ENCODE measurements around the gene RBMS1. TPM values are rescaled to one million over a fixed set of nuclear protein-coding genes. Genes with fewer than 3 reads are reported as not detected.

The RBMS1 gene
- total RNA-seq, 1 donor from 2014 or later: 42.2 TPM

- H3K4me3 Mint-ChIP-seq (ENCODE audit: low read depth): no peak overlapping the region
- no peak for DNase-seq (ENCODE audit: low spot score)
- no peak overlapping the region for H3K27ac Mint-ChIP-seq
- intact Hi-C loops (cut with micrococcal nuclease): loop anchor here (10.0 kb wide), 1 partner anchor 661 kb away; no protein-coding TSS in a partner anchor
- no peaks in the 10 kb centered on the region for H3K4me1 Mint-ChIP-seq (ENCODE audit: low read depth)
- peaks cover 24% of the 10 kb centered on the region for H3K27me3 Mint-ChIP-seq (ENCODE audit: low read depth)
- H3K9me3 Mint-ChIP-seq: no peaks in the 10 kb centered on the region
- no peaks in the 10 kb centered on the region for H3K36me3 Mint-ChIP-seq (ENCODE audit: low read depth)
These were observed 239.3 kb downstream of the RBMS1 start for GRCh38 chr2:160254189-160254762.

- H3K27me3 Mint-ChIP-seq (ENCODE audit: low read depth): peaks cover 24% of the 10 kb centered on the region
- H3K9me3 Mint-ChIP-seq: no peaks in the 10 kb centered on the region
- no peak for DNase-seq (ENCODE audit: low spot score)
- H3K27ac Mint-ChIP-seq: no peak overlapping the region
- no peaks in the 10 kb centered on the region for H3K36me3 Mint-ChIP-seq (ENCODE audit: low read depth)
- no peaks in the 10 kb centered on the region for H3K4me1 Mint-ChIP-seq (ENCODE audit: low read depth)
- intact Hi-C loops (cut with micrococcal nuclease): loop anchor here (10.0 kb wide), 1 partner anchor 661 kb away; no protein-coding TSS in a partner anchor
- no peak overlapping the region for H3K4me3 Mint-ChIP-seq (ENCODE audit: low read depth)
These were observed 240.0 kb downstream of the RBMS1 start for GRCh38 chr2:160253440-160254188.

- Mint-ChIP-seq H3K36me3 (ENCODE audit: low read depth) (no peaks in the 10 kb centered on the region), H3K9me3 (no peaks in the 10 kb centered on the region), H3K4me1 (ENCODE audit: low read depth) (no peaks in the 10 kb centered on the region), H3K27ac (no peak overlapping the region), H3K4me3 (ENCODE audit: low read depth) (no peak overlapping the region), H3K27me3 (ENCODE audit: low read depth) (peaks cover 24% of the 10 kb centered on the region)
- no peak for DNase-seq (ENCODE audit: low spot score)
- intact Hi-C loops (cut with micrococcal nuclease): loop anchor here (1.0 to 10.0 kb wide), 2 partner anchors 662 to 741 kb away; no protein-coding TSS in a partner anchor
These were observed 240.7 kb downstream of the RBMS1 start for GRCh38 chr2:160252900-160253299.

- no peaks in the 10 kb centered on the region for H3K36me3 Mint-ChIP-seq (ENCODE audit: low read depth)
- intact Hi-C loops (cut with micrococcal nuclease): loop anchor here (1.0 to 10.0 kb wide), 2 partner anchors 662 to 742 kb away; no protein-coding TSS in a partner anchor
- H3K27me3 Mint-ChIP-seq (ENCODE audit: low read depth): peaks cover 24% of the 10 kb centered on the region
- no peak for DNase-seq (ENCODE audit: low spot score)
- no peaks in the 10 kb centered on the region for H3K9me3 Mint-ChIP-seq
- H3K4me3 Mint-ChIP-seq (ENCODE audit: low read depth): no peak overlapping the region
- no peaks in the 10 kb centered on the region for H3K4me1 Mint-ChIP-seq (ENCODE audit: low read depth)
- H3K27ac Mint-ChIP-seq: no peak overlapping the region
These were observed 241.2 kb downstream of the RBMS1 start for GRCh38 chr2:160252278-160252887.

- intact Hi-C loops (cut with micrococcal nuclease): loop anchor here (10.0 kb wide), 1 partner anchor 663 kb away; no protein-coding TSS in a partner anchor
- H3K27ac Mint-ChIP-seq: no peak overlapping the region
These were observed 242.0 kb downstream of the RBMS1 start for GRCh38 chr2:160251569-160251968.

GRCh38 chr2:160249876-160250275 is 243.7 kb downstream of the RBMS1 start:
- intact Hi-C loops (cut with micrococcal nuclease): loop anchor here (10.0 kb wide), 1 partner anchor 665 kb away; no protein-coding TSS in a partner anchor
- H3K27ac Mint-ChIP-seq: no peak overlapping the region
- no peak for DNase-seq (ENCODE audit: low spot score)

More at GRCh38 chr2:160251569-160251968, 242.0 kb downstream of the RBMS1 start:
- Mint-ChIP-seq H3K36me3 (ENCODE audit: low read depth) (no peaks in the 10 kb centered on the region), H3K4me1 (ENCODE audit: low read depth) (no peaks in the 10 kb centered on the region), H3K27me3 (ENCODE audit: low read depth) (peaks cover 22% of the 10 kb centered on the region), H3K4me3 (ENCODE audit: low read depth) (no peak overlapping the region), H3K9me3 (no peaks in the 10 kb centered on the region)
- DNase-seq (ENCODE audit: low spot score): no peak

GRCh38 chr2:160247296-160248035 is 246.1 kb downstream of the RBMS1 start:
- Mint-ChIP-seq H3K36me3 (ENCODE audit: low read depth) (no peaks in the 10 kb centered on the region), H3K9me3 (no peaks in the 10 kb centered on the region), H3K4me1 (ENCODE audit: low read depth) (no peaks in the 10 kb centered on the region), H3K27me3 (ENCODE audit: low read depth) (peaks cover 12% of the 10 kb centered on the region), H3K27ac (no peak overlapping the region), H3K4me3 (ENCODE audit: low read depth) (no peak overlapping the region)
- intact Hi-C loops (cut with micrococcal nuclease): no loop called here
- DNase-seq (ENCODE audit: low spot score): no peak

More at GRCh38 chr2:160249876-160250275, 243.7 kb downstream of the RBMS1 start:
- no peaks in the 10 kb centered on the region for H3K36me3 Mint-ChIP-seq (ENCODE audit: low read depth)
- H3K9me3 Mint-ChIP-seq: no peaks in the 10 kb centered on the region
- no peaks in the 10 kb centered on the region for H3K4me1 Mint-ChIP-seq (ENCODE audit: low read depth)
- H3K4me3 Mint-ChIP-seq (ENCODE audit: low read depth): no peak overlapping the region
- H3K27me3 Mint-ChIP-seq (ENCODE audit: low read depth): peaks cover 20% of the 10 kb centered on the region

- H3K4me3 Mint-ChIP-seq (ENCODE audit: low read depth): no peak overlapping the region
- H3K9me3 Mint-ChIP-seq: no peaks in the 10 kb centered on the region
- no peak overlapping the region for H3K27ac Mint-ChIP-seq
- intact Hi-C loops (cut with micrococcal nuclease): no loop called here
- H3K36me3 Mint-ChIP-seq (ENCODE audit: low read depth): no peaks in the 10 kb centered on the region
- no peaks in the 10 kb centered on the region for H3K4me1 Mint-ChIP-seq (ENCODE audit: low read depth)
- no peak for DNase-seq (ENCODE audit: low spot score)
- H3K27me3 Mint-ChIP-seq (ENCODE audit: low read depth): peaks cover 9% of the 10 kb centered on the region
These were observed 247.3 kb downstream of the RBMS1 start for GRCh38 chr2:160246356-160246755.

GRCh38 chr2:160245614-160246155 is 247.9 kb downstream of the RBMS1 start:
- no peaks in the 10 kb centered on the region for H3K9me3 Mint-ChIP-seq
- H3K4me3 Mint-ChIP-seq (ENCODE audit: low read depth): no peak overlapping the region
- no peak for DNase-seq (ENCODE audit: low spot score)
- H3K36me3 Mint-ChIP-seq (ENCODE audit: low read depth): no peaks in the 10 kb centered on the region
- H3K4me1 Mint-ChIP-seq (ENCODE audit: low read depth): no peaks in the 10 kb centered on the region
- peaks cover 5% of the 10 kb centered on the region for H3K27me3 Mint-ChIP-seq (ENCODE audit: low read depth)
- no peak overlapping the region for H3K27ac Mint-ChIP-seq
- intact Hi-C loops (cut with micrococcal nuclease): no loop called here

- H3K27me3 Mint-ChIP-seq (ENCODE audit: low read depth): no peaks in the 10 kb centered on the region
- no peak overlapping the region for H3K4me3 Mint-ChIP-seq (ENCODE audit: low read depth)
- no peak for DNase-seq (ENCODE audit: low spot score)
- no peaks in the 10 kb centered on the region for H3K36me3 Mint-ChIP-seq (ENCODE audit: low read depth)
- no peak overlapping the region for H3K27ac Mint-ChIP-seq
- intact Hi-C loops (cut with micrococcal nuclease): no loop called here
- H3K4me1 Mint-ChIP-seq (ENCODE audit: low read depth): no peaks in the 10 kb centered on the region
- H3K9me3 Mint-ChIP-seq: no peaks in the 10 kb centered on the region
These were observed 250.6 kb downstream of the RBMS1 start for GRCh38 chr2:160242893-160243564.

- H3K4me1 Mint-ChIP-seq (ENCODE audit: low read depth): no peaks in the 10 kb centered on the region
- intact Hi-C loops (cut with micrococcal nuclease): no loop called here
- no peak for DNase-seq (ENCODE audit: low spot score)
- no peaks in the 10 kb centered on the region for H3K36me3 Mint-ChIP-seq (ENCODE audit: low read depth)
- peaks cover 4% of the 10 kb centered on the region for H3K27me3 Mint-ChIP-seq (ENCODE audit: low read depth)
- no peaks in the 10 kb centered on the region for H3K9me3 Mint-ChIP-seq
- H3K27ac Mint-ChIP-seq: no peak overlapping the region
- no peak overlapping the region for H3K4me3 Mint-ChIP-seq (ENCODE audit: low read depth)
These were observed 252.1 kb downstream of the RBMS1 start for GRCh38 chr2:160241251-160242137.
